ENCODE data around the gene XIRP2. TPM values are rescaled to one million over a fixed set of nuclear protein-coding genes. Genes with fewer than 3 reads are reported as not detected.
A peak's percentile ranks its signal among the peaks of the same experiment; 100 is the strongest.

The XIRP2 gene
- total and polyA plus RNA-seq, 2 of the 4 experiments (the other 2 are of a cell fraction): 0.05 to 0.18 TPM

- H2BK15ac ChIP-seq (ENCODE audit: low read depth, low read length): no peak overlapping the region
- no peak overlapping the region for H3K4ac ChIP-seq (ENCODE audit: low read depth, low read length)
- no peak overlapping the region for H2BK20ac ChIP-seq (ENCODE audit: low read depth, low read length)
- no peak for TF ChIP-seq CHD1 (IDR thresholded peaks at IDR 0.05; ENCODE audit: low read depth, low read length)
- ATAC-seq (ENCODE audit: low read depth): no peak
- peak; percentile 40 for DNase-seq
- H2BK5ac ChIP-seq (ENCODE audit: low read depth, low read length, poor library complexity, severe bottlenecking): no peak overlapping the region
- POLR2A ChIA-PET (ENCODE audit: unreplicated experiment): no interaction called here
- no peaks in the 10 kb centered on the region for H3K79me1 ChIP-seq (ENCODE audit: low read depth in 1 of 2, low read length in 2 of 2)
- H2AFZ ChIP-seq (replicated peaks; ENCODE audit: low read length, poor library complexity): no peak overlapping the region
- H4K5ac ChIP-seq (ENCODE audit: low read depth, low read length): no peak overlapping the region
- in situ Hi-C loops (cut with MboI; ENCODE audit: low sequenced_read_pairs) (no loop called here), intact Hi-C loops (cut with micrococcal nuclease) (no loop called here), dilution Hi-C loops (cut with HindIII; ENCODE audit: low sequenced_read_pairs, unreplicated experiment) (no loop called here)
- CTCF ChIA-PET: no interaction called here
- no TSS peak for BruUV-seq (replicated peaks)
- no peaks in the 10 kb centered on the region for H4K20me1 ChIP-seq (ENCODE audit: insufficient read depth, low read length)
- H2AK9ac ChIP-seq (replicated peaks; ENCODE audit: low read depth, low read length, poor library complexity): no peak overlapping the region
- H4K8ac ChIP-seq (ENCODE audit: low read depth in 2 of 2, low read length in 2 of 2): no peak overlapping the region
- no peak overlapping the region for H3K18ac ChIP-seq (ENCODE audit: low read depth, low read length)
- H3K9me1 ChIP-seq (ENCODE audit: insufficient read depth, low read length): no peaks in the 10 kb centered on the region
- no peaks in the 10 kb centered on the region for H3K36me3 ChIP-seq (ENCODE audit: control insufficient read depth, insufficient read depth, low read length)
- no peak overlapping the region; the same call in 1 of the 2 replicates for H3K14ac ChIP-seq (replicated peaks; ENCODE audit: low read depth, low read length)
- H3K9ac ChIP-seq (ENCODE audit: low read depth, low read length): no peak overlapping the region
- H3K27me3 ChIP-seq (ENCODE audit: control insufficient read depth, insufficient read depth, low read length): no peaks in the 10 kb centered on the region
- H3K4me1 ChIP-seq (ENCODE audit: control insufficient read depth, insufficient read depth, low read length): no peaks in the 10 kb centered on the region
- no peak overlapping the region for H3K4me2 ChIP-seq (ENCODE audit: low read depth, low read length)
- no CpG with 5 or more reads among the region's 2 CpGs for WGBS, 2 experiments (ENCODE audit: extremely low coverage in 2 of 2, insufficient read length in 1 of 2)
- no peak overlapping the region for H3K56ac ChIP-seq (ENCODE audit: extremely low read depth, insufficient read depth, low read length)
- H2AK5ac ChIP-seq (ENCODE audit: low read depth, low read length): no peak overlapping the region
- H3K4me3 ChIP-seq (ENCODE audit: insufficient read depth, low read depth, low read length): no peak overlapping the region
- H2BK120ac ChIP-seq (ENCODE audit: low read depth, low read length): no peak overlapping the region
- no peak overlapping the region for H3K27ac ChIP-seq (ENCODE audit: insufficient read depth, low read length)
- H4K91ac ChIP-seq (ENCODE audit: insufficient read depth, low read depth, low read length): no peak overlapping the region
- no peaks in the 10 kb centered on the region for H3K9me3 ChIP-seq (ENCODE audit: control insufficient read depth, insufficient read depth, low read length)
- H3K23ac ChIP-seq (ENCODE audit: low read depth, low read length): no peak overlapping the region
These were observed 212.2 kb downstream of the XIRP2 start for GRCh38 chr2:167100506-167100905.
